ENCODE data around the gene NLGN4X. TPM values are rescaled to one million over a fixed set of nuclear protein-coding genes. Genes with fewer than 3 reads are reported as not detected.
"Not testable (repeated sequence)": the region's sequence is repeated elsewhere in the genome, so short reads cannot be mapped to it uniquely, and the experiment has no call there.

Gene NLGN4X
- total RNA-seq, 1 experiment from 2014 or later: 0.11 TPM

- no peak for DNase-seq (ENCODE audit: low read depth)
Observed at GRCh38 chrX:6005856-6006255, 222.8 kb downstream of the NLGN4X start.

GRCh38 chrX:6004529-6004928 lies 224.1 kb downstream of the NLGN4X start:
- no peak for DNase-seq (ENCODE audit: low read depth)

- no peak for DNase-seq (ENCODE audit: low read depth)
Observed at GRCh38 chrX:6002056-6002455, 226.6 kb downstream of the NLGN4X start.

- DNase-seq (ENCODE audit: low read depth): no peak
Observed at GRCh38 chrX:5998901-5999300, 229.8 kb downstream of the NLGN4X start.

- no peak for DNase-seq (ENCODE audit: low read depth)
Observed at GRCh38 chrX:5998456-5998855, 230.2 kb downstream of the NLGN4X start.

- DNase-seq (ENCODE audit: low read depth): no peak
Observed at GRCh38 chrX:5991393-5991792, 237.3 kb downstream of the NLGN4X start.

- DNase-seq (ENCODE audit: low read depth): no peak
Observed at GRCh38 chrX:5979338-5979737, 249.3 kb downstream of the NLGN4X start.

GRCh38 chrX:5976332-5976731 lies 252.3 kb downstream of the NLGN4X start:
- DNase-seq (ENCODE audit: low read depth): no peak

GRCh38 chrX:5971300-5971699 lies 257.4 kb downstream of the NLGN4X start:
- no peak for DNase-seq (ENCODE audit: low read depth)

- DNase-seq (ENCODE audit: low read depth): no peak
Observed at GRCh38 chrX:5965406-5965805, 263.3 kb downstream of the NLGN4X start.

- DNase-seq (ENCODE audit: low read depth): no peak
Observed at GRCh38 chrX:5959286-5959685, 269.4 kb downstream of the NLGN4X start.

- no peak for DNase-seq (ENCODE audit: low read depth)
Observed at GRCh38 chrX:5958523-5958922, 270.1 kb downstream of the NLGN4X start.

GRCh38 chrX:5957506-5957905 lies 271.2 kb downstream of the NLGN4X start:
- no peak for DNase-seq (ENCODE audit: low read depth)

- no peak for DNase-seq (ENCODE audit: low read depth)
Observed at GRCh38 chrX:5936438-5936837, 292.2 kb downstream of the NLGN4X start.

- no peak for DNase-seq (ENCODE audit: low read depth)
Observed at GRCh38 chrX:5928224-5928623, 300.4 kb downstream of the NLGN4X start.

- DNase-seq (ENCODE audit: low read depth): no peak
Observed at GRCh38 chrX:5916945-5917344, 311.7 kb downstream of the NLGN4X start.

- no peak for DNase-seq (ENCODE audit: low read depth)
Observed at GRCh38 chrX:5915783-5916182, 312.9 kb downstream of the NLGN4X start.

GRCh38 chrX:5907207-5907606 lies 321.5 kb downstream of the NLGN4X start:
- no peak for DNase-seq (ENCODE audit: low read depth)

GRCh38 chrX:5903586-5904190 lies 325.0 kb downstream of the NLGN4X start:
- not testable (repeated sequence) for DNase-seq (ENCODE audit: low read depth)

GRCh38 chrX:5898463-5898862 lies 330.2 kb downstream of the NLGN4X start:
- DNase-seq (ENCODE audit: low read depth): no peak

GRCh38 chrX:5891378-5891777 lies 337.3 kb downstream of the NLGN4X start:
- no peak for DNase-seq (ENCODE audit: low read depth)

- DNase-seq (ENCODE audit: low read depth): no peak
Observed at GRCh38 chrX:5876984-5877596, 351.6 kb downstream of the NLGN4X start.

- DNase-seq (ENCODE audit: low read depth): no peak
Observed at GRCh38 chrX:5870238-5870637, 358.4 kb downstream of the NLGN4X start.

GRCh38 chrX:5869786-5870185 lies 358.9 kb downstream of the NLGN4X start:
- DNase-seq (ENCODE audit: low read depth): no peak
